Panc1 (cell line): ENCODE results near the gene GNAQ.

Source experiments
- CTCF ChIP-seq: fragments of 450-650 bp; IDR thresholded peaks from 2 replicates; pipeline ENCODE4 v1.5.1; 2017; ENCODE audit warnings: mild to moderate bottlenecking
- POLR2AphosphoS5 ChIP-seq: IDR thresholded peaks from 2 replicates; pipeline ENCODE4 v1.6.1; 2012; ENCODE audit warnings: mild to moderate bottlenecking, low read depth, low read length, moderate library complexity

GRCh38 chr9:77985996-77986395 is 45.6 kb downstream of the GNAQ start:
- TF ChIP-seq CTCF, result no peak
- TF ChIP-seq POLR2AphosphoS5, result no peak
